Measurements from ENCODE around the gene CHIT1. TPM values are rescaled to one million over a fixed set of nuclear protein-coding genes. Genes with fewer than 3 reads are reported as not detected.

The CHIT1 gene
- total and polyA plus RNA-seq, 2 experiments from 2014 or later = 0.07 to 0.47 TPM

GRCh38 chr1:203167026-203167912, 62.2 kb downstream of the CHIT1 start (continued):
- TF ChIP-seq ZNF462 (CRISPR knock-in tag; IDR thresholded peaks at IDR 0.05) = no peak
- TF ChIP-seq EZH2 (IDR thresholded peaks at IDR 0.05; ENCODE audit: low read depth, unreplicated experiment) = no peak
- TF ChIP-seq REST (IDR thresholded peaks at IDR 0.05; ENCODE audit: unreplicated experiment) = no peak
- TF ChIP-seq STAT1 (IDR thresholded peaks at IDR 0.05; ENCODE audit: unreplicated experiment) = no peak
- TF ChIP-seq ZNF331 (CRISPR knock-in tag; IDR thresholded peaks at IDR 0.05; ENCODE audit: low read depth) = no peak
- no peak for TF ChIP-seq EZH2phosphoT487 (IDR thresholded peaks at IDR 0.05; ENCODE audit: unreplicated experiment)
- no peak for TF ChIP-seq ZNF114 (CRISPR knock-in tag; IDR thresholded peaks at IDR 0.05)
